Heart left ventricle (tissue), 16 donors: Measurements from ENCODE around the gene PCSK6. TPM values are rescaled to one million over a fixed set of nuclear protein-coding genes. Genes with fewer than 3 reads are reported as not detected.

Experiments
- ATAC-seq, 4 donors: fragments of 200-7000 bp; cut with Tn5 transposase; one replicate each; pipeline ENCODE4 v1.9.1; 2020 to 2022; ENCODE audit warnings: moderate library complexity in 4 of 4, mild to moderate bottlenecking in 3 of 4, moderate number of reproducible peaks in 1 of 4
- DNase-seq, 5 donors: peaks; one replicate each; pipeline ENCODE4 v3.0.0-alpha.2; 2020
- H3K27ac ChIP-seq, 12 donors: fragments of 200-600 bp; sonication (generic) in 4 of 12; one replicate each; pipeline versions ENCODE4 v1.5.0 to v1.8.0; 2016 to 2022; ENCODE audit warnings: mild to moderate bottlenecking in 2 of 12
- H3K27me3 ChIP-seq, 9 donors: fragments of 200-600 bp; sonication (generic) in 2 of 9; one replicate each; pipeline versions ENCODE4 v1.5.1 to v1.8.0; 2016 to 2022; ENCODE audit warnings: mild to moderate bottlenecking in 3 of 9
- H3K36me3 ChIP-seq, 9 donors: fragments of 200-600 bp; sonication (generic) in 2 of 9; one replicate each; pipeline versions ENCODE4 v1.5.0 to v1.8.0; 2018 to 2022; ENCODE audit warnings: mild to moderate bottlenecking in 2 of 9
- H3K4me1 ChIP-seq, 12 donors: fragments of 200-600 bp; sonication (generic) in 4 of 12; one replicate each; pipeline versions ENCODE4 v1.5.0 to v1.8.0; 2016 to 2022; ENCODE audit warnings: mild to moderate bottlenecking in 3 of 12
- H3K4me3 ChIP-seq, 12 donors: fragments of 200-600 bp; sonication (generic) in 4 of 12; one replicate each; pipeline versions ENCODE4 v1.5.0 to v1.8.0; 2017 to 2022; ENCODE audit warnings: mild to moderate bottlenecking in 9 of 12, moderate library complexity in 4 of 12
- H3K9me3 ChIP-seq, 12 donors: fragments of 200-600 bp; sonication (generic) in 4 of 12; one replicate each; pipeline versions ENCODE4 v1.5.0 to v1.8.0; 2016 to 2022; ENCODE audit warnings: mild to moderate bottlenecking in 1 of 12
- POLR2A ChIP-seq, 2 donors: fragments of 450-650 bp; IDR thresholded peaks; one replicate each; pipeline ENCODE4 v1.6.1; 2017; ENCODE audit warnings: antibody characterized with exemption in 2 of 2, mild to moderate bottlenecking in 2 of 2, moderate library complexity in 2 of 2
- WGBS, 4 donors: extraction: QIAGEN DNeasy Blood & Tissue Kit in 2 of 4; methylation state at CpG; one replicate each; pipeline versions ENCODE4 v1.1.5 to v1.1.7; 2013 to 2018; 5-methylcytosine and 5-hydroxymethylcytosine counted together
- intact Hi-C, 10 donors: fragments of 100-400 bp; cut with DNase I; formaldehyde crosslinking; loops; one replicate each; pipeline versions ENCODE4 v1.11.1 to v1.14.2; 2022
- polyA plus RNA-seq, 2 donors: library from polyadenylated mRNA; stranded (reverse); fragments of 200-250 nt; gene quantifications; one replicate each; pipeline ENCODE4 v1.2.3, GENCODE V29; 2013
- total RNA-seq, 9 donors: library from RNA; depleted of rRNA in 2 of 9; stranded (reverse); fragments of >200 nt in 2 of 9; fragmentation: NEBNext Ultra II Directional in 3 of 9; extraction: Animal tissue kit (Norgen Biotek cat#: 25700) in 3 of 9; gene quantifications; one replicate each; pipeline versions ENCODE4 v1.1.0 to v1.2.4, GENCODE V29; 2016 to 2023
- TF ChIP-seq, protein P1 (sequence below), 12 donors: fragments of 200-600 bp; sonication (generic) in 4 of 12; IDR thresholded peaks; one replicate each; pipeline versions ENCODE4 v1.5.0 to v1.8.0; 2018 to 2022; ENCODE audit warnings: antibody characterized with exemption in 12 of 12, mild to moderate bottlenecking in 5 of 12
- donor health status: ischemic (EF 13 %, LVEDD 7.1; RV severe dilation, severe dysfunction).
- donor health status: healthy with polysubstance abuse.
- donor health status: DM: no; HTN: yes; CAD: no.
- donor health status: DM: no; HTN: no; CAD: no.
- donor health status: ischemic (EF 25% LVEDD 6.9; RV normal size, moderate dysfunction).
- donor health status: ischemic (EF 25% LVEDD 5.7; RV mildly dilated, moderate dysfunction).
- donor health status: healthy.
- donor health status: DM: yes; HTN: yes; CAD: no.
- donor health status: ischemic (EF 35%, LVEDD 5.7; RV mildly dilated, moderate dysfunction).
- donor health status: nonischemic (EF 11% LVEDD 7.7; RV severe dilation, severe dysfunction).
- donor health status: DM: yes; HTN: yes; CAD: no.
- donor health status: PGD.
- donor health status: ischemic (EF 29% LVEDD 5.4; RV normal size, mild dysfunction).
- donor health status: nonischemic (EF 23%, LVEDD 6.1; RV moderate dilation, normal function).

The PCSK6 gene
- total and polyA plus RNA-seq, 11 donors: 7.3 to 41.7 (median 22.3) TPM

- 65 to 80% (median 76%) methylated on average over 15 to 17 of the region's 17 CpGs for WGBS, 4 donors
- ATAC-seq (no peak), DNase-seq (no peak)
- peaks cover 0 to 5% (median 0%) of the 10 kb centered on the region in 9 donors for H3K27me3 ChIP-seq
- TF ChIP-seq POLR2A (IDR thresholded peaks at IDR 0.05): no peak
- TF ChIP-seq, protein P1, sequence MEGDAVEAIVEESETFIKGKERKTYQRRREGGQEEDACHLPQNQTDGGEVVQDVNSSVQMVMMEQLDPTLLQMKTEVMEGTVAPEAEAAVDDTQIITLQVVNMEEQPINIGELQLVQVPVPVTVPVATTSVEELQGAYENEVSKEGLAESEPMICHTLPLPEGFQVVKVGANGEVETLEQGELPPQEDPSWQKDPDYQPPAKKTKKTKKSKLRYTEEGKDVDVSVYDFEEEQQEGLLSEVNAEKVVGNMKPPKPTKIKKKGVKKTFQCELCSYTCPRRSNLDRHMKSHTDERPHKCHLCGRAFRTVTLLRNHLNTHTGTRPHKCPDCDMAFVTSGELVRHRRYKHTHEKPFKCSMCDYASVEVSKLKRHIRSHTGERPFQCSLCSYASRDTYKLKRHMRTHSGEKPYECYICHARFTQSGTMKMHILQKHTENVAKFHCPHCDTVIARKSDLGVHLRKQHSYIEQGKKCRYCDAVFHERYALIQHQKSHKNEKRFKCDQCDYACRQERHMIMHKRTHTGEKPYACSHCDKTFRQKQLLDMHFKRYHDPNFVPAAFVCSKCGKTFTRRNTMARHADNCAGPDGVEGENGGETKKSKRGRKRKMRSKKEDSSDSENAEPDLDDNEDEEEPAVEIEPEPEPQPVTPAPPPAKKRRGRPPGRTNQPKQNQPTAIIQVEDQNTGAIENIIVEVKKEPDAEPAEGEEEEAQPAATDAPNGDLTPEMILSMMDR (IDR thresholded peaks at IDR 0.05): no peak
- no peaks in the 10 kb centered on the region for H3K9me3 ChIP-seq
- H3K4me3 ChIP-seq: no peak overlapping the region
- no peak overlapping the region for H3K27ac ChIP-seq
- H3K36me3 ChIP-seq: peaks cover 0 to 34% (median 0%) of the 10 kb centered on the region in 9 donors
- intact Hi-C loops: no loop called here
- H3K4me1 ChIP-seq: no peaks in the 10 kb centered on the region
Observed at GRCh38 chr15:101327147-101327740, 162.3 kb downstream of the PCSK6 start.

DNA sequence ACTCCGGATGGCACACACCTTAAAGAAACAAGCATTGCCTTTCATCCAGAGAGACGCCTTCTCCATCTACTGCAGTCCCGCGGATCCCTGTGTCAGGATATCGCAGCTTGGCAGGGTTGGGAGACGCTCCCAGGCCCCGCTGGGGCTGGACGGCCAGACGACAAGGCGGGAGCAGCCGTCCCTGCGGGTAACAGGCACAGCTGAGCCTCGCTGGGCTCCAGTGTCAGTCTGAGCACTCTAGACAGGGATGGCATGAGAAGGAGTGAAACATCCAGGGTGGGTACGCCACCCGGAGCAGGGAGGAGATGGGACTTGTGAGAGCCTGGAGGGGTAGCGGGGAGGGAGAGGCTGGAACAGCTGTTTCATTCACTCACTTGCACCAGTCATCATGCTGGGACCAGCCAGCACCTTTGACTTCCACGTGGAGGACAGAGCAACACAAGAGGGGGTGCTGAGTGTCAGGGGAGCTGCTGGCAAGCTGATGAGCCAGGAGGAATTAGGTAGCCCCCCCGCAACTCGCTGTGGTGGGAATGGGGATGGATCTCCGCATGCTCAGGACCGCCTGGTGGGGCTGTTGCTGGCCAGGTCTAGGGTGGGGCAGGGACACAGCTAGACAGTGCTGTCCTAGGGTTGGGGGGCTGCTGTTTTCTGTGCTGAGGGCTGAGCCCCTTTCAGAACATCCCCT is 162.9 kb downstream of the PCSK6 start:
- WGBS, 4 donors: 79 to 83% (median 82%) methylated on average over 14 to 21 of the region's 21 CpGs
- Histone ChIP-seq H3K27ac (no peak overlapping the region), H3K4me1 (no peaks in the 10 kb centered on the region), H3K36me3 (peaks cover 0 to 39% (median 0%) of the 10 kb centered on the region in 9 donors), H3K9me3 (no peaks in the 10 kb centered on the region), H3K4me3 (no peak overlapping the region), H3K27me3 (peaks cover 0 to 5% (median 0%) of the 10 kb centered on the region in 9 donors)
- TF ChIP-seq, protein P1 (IDR thresholded peaks at IDR 0.05): no peak
- no peak for DNase-seq
- no peak for ATAC-seq
- intact Hi-C loops: no loop called here

DNA sequence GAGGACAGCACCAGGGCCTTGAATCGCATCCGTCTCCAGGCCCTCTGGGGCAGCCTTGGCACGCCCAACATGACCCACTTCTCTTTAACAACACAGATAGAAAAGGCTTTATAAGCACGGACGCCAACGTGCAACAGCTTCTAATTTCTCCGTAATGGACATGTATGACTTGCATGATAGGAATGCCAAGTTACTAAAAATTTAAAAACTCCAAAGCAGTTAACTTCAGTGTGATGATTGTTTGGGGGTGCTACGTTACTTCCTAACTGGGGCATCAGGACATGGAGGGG is 163.5 kb downstream of the PCSK6 start:
- WGBS, 4 donors: 91 to 99% (median 94%) methylated on average over 8 of the region's 8 CpGs
- intact Hi-C loops: no loop called here

More for the DNA sequence above, 163.5 kb downstream of the PCSK6 start:
- Histone ChIP-seq H3K36me3 (peaks cover 0 to 41% (median 0%) of the 10 kb centered on the region in 9 donors), H3K4me3 (no peak overlapping the region), H3K27ac (no peak overlapping the region), H3K9me3 (no peaks in the 10 kb centered on the region), H3K27me3 (peaks cover 0 to 5% (median 0%) of the 10 kb centered on the region in 9 donors), H3K4me1 (peaks cover 0 to 1% (median 0%) of the 10 kb centered on the region in 12 donors)
- TF ChIP-seq, protein P1 (IDR thresholded peaks at IDR 0.05): no peak
- no peak for TF ChIP-seq POLR2A (IDR thresholded peaks at IDR 0.05)
- DNase-seq: no peak
- no peak for ATAC-seq
